Measurements from ENCODE around the gene MED9.

DNA sequence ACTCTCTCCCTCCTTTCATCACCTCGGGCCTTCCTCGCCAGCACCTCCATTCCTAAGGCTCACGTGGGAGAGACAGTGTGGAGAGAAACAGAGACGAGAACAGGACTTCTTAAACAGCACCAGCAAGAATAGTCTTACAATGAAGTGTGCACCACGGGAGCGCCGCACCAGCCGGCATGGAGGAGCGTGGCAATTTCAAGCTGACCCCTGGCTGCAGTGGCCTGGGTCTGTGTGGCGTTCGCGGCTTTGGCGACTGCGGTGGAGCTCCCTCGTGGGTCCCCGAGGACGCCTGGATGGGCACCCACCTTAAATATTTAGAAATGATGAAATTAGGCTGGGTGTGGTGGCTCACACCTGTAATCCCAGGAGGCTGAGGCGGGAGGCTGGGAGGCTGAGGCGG, 20.5 kb upstream of the MED9 start:
- TF ChIP-seq, protein P1, sequence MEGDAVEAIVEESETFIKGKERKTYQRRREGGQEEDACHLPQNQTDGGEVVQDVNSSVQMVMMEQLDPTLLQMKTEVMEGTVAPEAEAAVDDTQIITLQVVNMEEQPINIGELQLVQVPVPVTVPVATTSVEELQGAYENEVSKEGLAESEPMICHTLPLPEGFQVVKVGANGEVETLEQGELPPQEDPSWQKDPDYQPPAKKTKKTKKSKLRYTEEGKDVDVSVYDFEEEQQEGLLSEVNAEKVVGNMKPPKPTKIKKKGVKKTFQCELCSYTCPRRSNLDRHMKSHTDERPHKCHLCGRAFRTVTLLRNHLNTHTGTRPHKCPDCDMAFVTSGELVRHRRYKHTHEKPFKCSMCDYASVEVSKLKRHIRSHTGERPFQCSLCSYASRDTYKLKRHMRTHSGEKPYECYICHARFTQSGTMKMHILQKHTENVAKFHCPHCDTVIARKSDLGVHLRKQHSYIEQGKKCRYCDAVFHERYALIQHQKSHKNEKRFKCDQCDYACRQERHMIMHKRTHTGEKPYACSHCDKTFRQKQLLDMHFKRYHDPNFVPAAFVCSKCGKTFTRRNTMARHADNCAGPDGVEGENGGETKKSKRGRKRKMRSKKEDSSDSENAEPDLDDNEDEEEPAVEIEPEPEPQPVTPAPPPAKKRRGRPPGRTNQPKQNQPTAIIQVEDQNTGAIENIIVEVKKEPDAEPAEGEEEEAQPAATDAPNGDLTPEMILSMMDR (conservative IDR thresholded peaks at IDR 0.05; ENCODE audit: low read length), result no peak
- no peak for TF ChIP-seq EZH2phosphoT487 (IDR thresholded peaks at IDR 0.05; ENCODE audit: borderline replicate concordance, low read depth, low read length)

Data from OCI-LY7 (cell line).